ENCODE data around the gene SEPSECS. TPM values are rescaled to one million over a fixed set of nuclear protein-coding genes. Genes with fewer than 3 reads are reported as not detected.

The SEPSECS gene
- total and polyA plus RNA-seq, 8 donors, result 5.3 to 9.2 (median 6.1) TPM

DNA sequence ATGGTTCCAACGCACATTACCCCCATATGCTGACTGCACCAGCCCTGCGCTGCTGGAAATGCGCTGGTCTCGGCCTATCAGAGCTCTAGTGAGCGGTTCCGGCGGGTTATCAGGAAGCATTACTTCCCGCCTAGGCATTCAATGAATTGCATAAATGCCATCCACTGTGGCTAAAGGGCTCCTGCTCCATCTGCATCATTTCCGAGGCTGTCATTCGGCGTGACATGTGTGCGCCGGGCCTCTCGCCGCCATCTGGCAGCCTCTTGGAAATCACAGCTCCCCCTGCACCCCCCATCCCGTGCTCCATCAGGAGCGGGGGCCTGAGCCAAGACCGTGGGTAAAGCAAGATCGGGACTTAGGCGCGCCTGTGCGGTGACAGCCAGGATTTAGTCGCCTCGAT lies 64.4 kb downstream of the SEPSECS start:
- DNase-seq (no peak), ATAC-seq (no peak), FAIRE-seq (no peak)
- TF ChIP-seq, protein P1, sequence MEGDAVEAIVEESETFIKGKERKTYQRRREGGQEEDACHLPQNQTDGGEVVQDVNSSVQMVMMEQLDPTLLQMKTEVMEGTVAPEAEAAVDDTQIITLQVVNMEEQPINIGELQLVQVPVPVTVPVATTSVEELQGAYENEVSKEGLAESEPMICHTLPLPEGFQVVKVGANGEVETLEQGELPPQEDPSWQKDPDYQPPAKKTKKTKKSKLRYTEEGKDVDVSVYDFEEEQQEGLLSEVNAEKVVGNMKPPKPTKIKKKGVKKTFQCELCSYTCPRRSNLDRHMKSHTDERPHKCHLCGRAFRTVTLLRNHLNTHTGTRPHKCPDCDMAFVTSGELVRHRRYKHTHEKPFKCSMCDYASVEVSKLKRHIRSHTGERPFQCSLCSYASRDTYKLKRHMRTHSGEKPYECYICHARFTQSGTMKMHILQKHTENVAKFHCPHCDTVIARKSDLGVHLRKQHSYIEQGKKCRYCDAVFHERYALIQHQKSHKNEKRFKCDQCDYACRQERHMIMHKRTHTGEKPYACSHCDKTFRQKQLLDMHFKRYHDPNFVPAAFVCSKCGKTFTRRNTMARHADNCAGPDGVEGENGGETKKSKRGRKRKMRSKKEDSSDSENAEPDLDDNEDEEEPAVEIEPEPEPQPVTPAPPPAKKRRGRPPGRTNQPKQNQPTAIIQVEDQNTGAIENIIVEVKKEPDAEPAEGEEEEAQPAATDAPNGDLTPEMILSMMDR (IDR thresholded peaks at IDR 0.05), result no peak
- no peaks in the 10 kb centered on the region for H3K36me3 ChIP-seq
- H3K4me1 ChIP-seq, result no peaks in the 10 kb centered on the region
- H3K27ac ChIP-seq, result no peak overlapping the region
- intact Hi-C loops (cut with DNase I), result no loop called here
- H3K27me3 ChIP-seq, result no peaks in the 10 kb centered on the region
- no peak overlapping the region for H3K4me3 ChIP-seq
- H3K9me3 ChIP-seq, result no peaks in the 10 kb centered on the region
- WGBS, 2 donors, result 96 to 97% methylated on average over 24 of the region's 24 CpGs

DNA sequence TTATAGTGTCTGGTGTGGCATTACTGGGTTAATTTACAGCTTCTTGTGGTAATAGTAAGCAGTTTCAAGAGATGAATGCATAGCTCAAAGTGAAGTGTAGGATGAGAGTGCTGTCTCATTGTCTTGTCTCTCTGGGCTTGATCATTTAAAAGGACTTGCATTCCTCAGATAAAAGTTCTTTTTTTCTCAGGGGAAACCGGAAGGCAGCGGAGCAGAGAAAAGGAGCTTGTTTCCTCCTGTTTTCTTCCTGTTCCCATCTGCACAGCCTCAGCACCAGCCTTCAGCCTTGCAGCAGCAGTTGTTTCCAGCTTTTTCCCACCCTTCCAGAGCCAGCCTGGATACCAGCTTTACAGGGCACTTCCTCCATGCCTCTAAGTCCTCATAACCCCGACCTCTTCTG lies 68.1 kb downstream of the SEPSECS start:
- no peaks in the 10 kb centered on the region for H3K9me3 ChIP-seq
- no peak for ATAC-seq

DNA sequence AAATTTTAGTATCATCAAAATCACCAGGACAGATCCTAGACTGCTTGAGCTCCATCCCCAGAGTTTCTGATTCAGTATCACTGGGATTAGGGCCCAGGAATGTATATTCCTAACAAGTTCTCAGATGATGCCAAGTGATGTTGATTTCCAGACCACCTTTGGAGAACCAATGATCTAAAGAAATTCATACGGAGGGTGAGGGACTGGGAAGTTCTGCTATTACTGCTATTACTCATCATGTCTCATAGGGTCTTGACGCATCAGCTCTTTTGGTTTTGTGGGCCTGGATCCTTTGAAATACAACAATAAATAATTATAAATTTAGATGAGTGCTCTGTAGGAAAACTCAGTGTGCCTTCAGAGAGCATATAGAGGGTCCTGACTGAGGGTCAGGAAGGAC lies 69.7 kb downstream of the SEPSECS start:
- ATAC-seq, result no peak
- intact Hi-C loops (cut with DNase I), result no loop called here
- 91 to 93% methylated on average over 2 of the region's 2 CpGs for WGBS, 2 donors

More for the DNA sequence above, 68.1 kb downstream of the SEPSECS start:
- Histone ChIP-seq H3K36me3 (no peaks in the 10 kb centered on the region), H3K4me3 (no peak overlapping the region), H3K27me3 (no peaks in the 10 kb centered on the region), H3K4me1 (no peaks in the 10 kb centered on the region), H3K27ac (no peak overlapping the region)
- FAIRE-seq, result no peak
- WGBS, 2 donors, result 72 to 76% methylated on average over 3 of the region's 3 CpGs
- DNase-seq, result no peak
- intact Hi-C loops (cut with DNase I), result no loop called here
- TF ChIP-seq, protein P1 (IDR thresholded peaks at IDR 0.05), result no peak

DNA sequence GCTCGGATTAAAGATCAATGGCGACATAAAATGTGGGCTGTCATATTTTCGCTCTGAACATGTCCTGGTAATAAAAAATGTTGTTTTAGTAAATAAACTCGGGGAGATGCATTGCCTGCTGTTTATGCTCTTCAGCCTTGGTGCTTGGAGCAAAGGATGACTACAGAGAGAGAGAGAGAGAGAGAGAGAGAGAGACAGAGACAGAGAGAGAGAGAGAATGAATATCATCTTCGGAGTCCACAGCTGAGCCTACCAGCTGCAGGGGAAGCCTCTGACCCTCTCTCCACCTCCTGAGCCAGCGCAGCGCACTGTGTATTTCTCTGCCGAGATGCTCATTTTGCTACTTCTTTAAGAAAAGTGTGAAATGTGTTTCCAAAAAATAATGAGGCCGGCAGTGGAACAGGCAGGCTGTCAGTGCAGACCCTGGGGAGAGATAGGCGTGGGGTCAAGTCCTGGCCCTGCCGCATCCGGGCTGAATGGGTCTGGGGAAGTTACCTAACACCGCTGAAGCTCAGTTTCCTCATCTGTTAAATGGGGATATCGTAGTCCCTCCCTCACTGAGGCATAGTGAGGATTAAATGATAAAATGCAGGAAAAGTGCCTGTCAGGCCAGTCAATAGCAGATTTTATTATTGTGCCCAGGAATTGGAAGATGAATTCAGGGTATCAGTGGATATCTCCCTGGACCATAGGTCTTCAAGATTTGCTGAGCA lies 71.0 kb downstream of the SEPSECS start:
- no peak overlapping the region for H3K27ac ChIP-seq
- ATAC-seq, result no peak
- H3K4me3 ChIP-seq, result no peak overlapping the region
- no peaks in the 10 kb centered on the region for H3K27me3 ChIP-seq
- no peak for FAIRE-seq
- 82 to 84% methylated on average over 14 of the region's 14 CpGs for WGBS, 2 donors
- intact Hi-C loops (cut with DNase I), result no loop called here
- no peak for DNase-seq
- TF ChIP-seq, protein P1 (IDR thresholded peaks at IDR 0.05), result no peak
- H3K9me3 ChIP-seq, result no peaks in the 10 kb centered on the region
- H3K4me1 ChIP-seq, result no peaks in the 10 kb centered on the region
- no peaks in the 10 kb centered on the region for H3K36me3 ChIP-seq

More for the DNA sequence above, 69.7 kb downstream of the SEPSECS start:
- TF ChIP-seq, protein P1 (IDR thresholded peaks at IDR 0.05), result no peak
- Histone ChIP-seq H3K4me3 (no peak overlapping the region), H3K4me1 (no peaks in the 10 kb centered on the region), H3K9me3 (no peaks in the 10 kb centered on the region), H3K27me3 (no peaks in the 10 kb centered on the region), H3K36me3 (no peaks in the 10 kb centered on the region), H3K27ac (no peak overlapping the region)
- DNase-seq, result no peak
- FAIRE-seq, result no peak

All from pancreas (tissue), 10 donors.